ENCODE measurements around the gene TAS2R1. TPM values are rescaled to one million over a fixed set of nuclear protein-coding genes. Genes with fewer than 3 reads are reported as not detected.

The TAS2R1 gene, protein sequence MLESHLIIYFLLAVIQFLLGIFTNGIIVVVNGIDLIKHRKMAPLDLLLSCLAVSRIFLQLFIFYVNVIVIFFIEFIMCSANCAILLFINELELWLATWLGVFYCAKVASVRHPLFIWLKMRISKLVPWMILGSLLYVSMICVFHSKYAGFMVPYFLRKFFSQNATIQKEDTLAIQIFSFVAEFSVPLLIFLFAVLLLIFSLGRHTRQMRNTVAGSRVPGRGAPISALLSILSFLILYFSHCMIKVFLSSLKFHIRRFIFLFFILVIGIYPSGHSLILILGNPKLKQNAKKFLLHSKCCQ
- 0.32 and 0.43 TPM in 2 replicates for total RNA-seq

DNA sequence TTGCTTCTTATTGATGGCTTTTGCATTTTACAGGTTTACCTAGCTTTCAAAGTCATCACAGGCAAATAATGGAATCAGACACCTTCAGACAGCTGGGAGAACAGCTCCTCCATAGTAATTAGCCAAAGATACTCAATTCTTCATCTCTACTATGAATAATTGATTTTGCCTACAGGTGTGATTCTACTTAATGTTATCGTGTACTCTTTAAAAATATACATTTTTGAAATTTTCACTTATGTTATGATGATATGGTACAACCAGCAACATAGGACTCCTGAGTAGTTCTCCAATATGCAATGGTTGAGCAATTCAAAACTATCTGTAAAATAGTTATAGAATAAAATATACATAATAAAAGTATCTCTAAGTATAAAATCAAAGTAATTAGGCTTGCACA is at the start of gene TAS2R1:
Gene TAS2R1, minus strand, starts transcription at position 101 of the 400 bp plus-strand sequence. CDS start 319 bp downstream, outside the sequence.
- DNase-seq (ENCODE audit: low read depth), result no peak
- TF ChIP-seq, protein P1, sequence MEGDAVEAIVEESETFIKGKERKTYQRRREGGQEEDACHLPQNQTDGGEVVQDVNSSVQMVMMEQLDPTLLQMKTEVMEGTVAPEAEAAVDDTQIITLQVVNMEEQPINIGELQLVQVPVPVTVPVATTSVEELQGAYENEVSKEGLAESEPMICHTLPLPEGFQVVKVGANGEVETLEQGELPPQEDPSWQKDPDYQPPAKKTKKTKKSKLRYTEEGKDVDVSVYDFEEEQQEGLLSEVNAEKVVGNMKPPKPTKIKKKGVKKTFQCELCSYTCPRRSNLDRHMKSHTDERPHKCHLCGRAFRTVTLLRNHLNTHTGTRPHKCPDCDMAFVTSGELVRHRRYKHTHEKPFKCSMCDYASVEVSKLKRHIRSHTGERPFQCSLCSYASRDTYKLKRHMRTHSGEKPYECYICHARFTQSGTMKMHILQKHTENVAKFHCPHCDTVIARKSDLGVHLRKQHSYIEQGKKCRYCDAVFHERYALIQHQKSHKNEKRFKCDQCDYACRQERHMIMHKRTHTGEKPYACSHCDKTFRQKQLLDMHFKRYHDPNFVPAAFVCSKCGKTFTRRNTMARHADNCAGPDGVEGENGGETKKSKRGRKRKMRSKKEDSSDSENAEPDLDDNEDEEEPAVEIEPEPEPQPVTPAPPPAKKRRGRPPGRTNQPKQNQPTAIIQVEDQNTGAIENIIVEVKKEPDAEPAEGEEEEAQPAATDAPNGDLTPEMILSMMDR (IDR thresholded peaks at IDR 0.05; ENCODE audit: insufficient read depth, low read depth, low read length), result no peak
- no peak within 1 kb of the TSS for H3K4me3 ChIP-seq (ENCODE audit: low read depth, low read length)

DNA sequence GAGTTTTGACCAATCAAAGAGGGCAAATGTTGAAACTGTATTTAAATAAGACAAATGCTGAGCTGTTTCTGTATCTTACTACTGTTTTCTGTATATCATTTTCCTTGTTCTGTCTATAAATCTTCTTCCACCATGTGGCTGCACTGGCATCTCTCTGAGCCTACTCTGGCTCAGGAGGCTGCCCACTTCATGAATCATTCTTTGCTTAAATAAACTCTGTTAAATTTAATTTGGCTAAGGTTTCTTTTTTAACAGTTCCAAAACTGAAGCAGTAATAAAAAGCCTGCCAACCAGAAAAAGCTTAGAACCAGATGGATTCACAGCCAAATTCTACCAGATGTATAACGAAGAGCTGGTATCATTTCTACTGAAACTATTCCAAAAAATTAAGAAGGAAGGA is 40.2 kb upstream of the TAS2R1 start:
- DNase-seq (ENCODE audit: low read depth), result no peak
- TF ChIP-seq, protein P1 (IDR thresholded peaks at IDR 0.05; ENCODE audit: insufficient read depth, low read depth, low read length), result no peak
- no peak overlapping the region for H3K4me3 ChIP-seq (ENCODE audit: low read depth, low read length)

DNA sequence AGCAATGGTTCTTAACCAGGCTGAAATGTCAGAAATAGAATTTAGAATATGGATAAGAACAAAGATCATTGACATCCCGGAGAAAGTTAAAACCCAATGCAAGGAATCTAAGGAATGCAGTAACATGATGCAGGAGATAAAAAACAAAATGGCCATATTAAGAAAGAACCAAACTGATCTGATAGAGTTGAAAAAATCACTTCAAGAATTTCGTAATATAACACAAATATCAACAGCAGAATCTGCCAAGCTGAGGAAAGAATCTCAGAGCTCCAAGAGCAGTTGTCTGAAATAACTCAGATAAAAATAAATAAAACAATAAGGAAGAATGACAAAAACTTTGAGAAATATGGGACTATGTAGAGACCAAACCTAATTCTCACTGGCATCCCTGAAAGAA is 37.8 kb upstream of the TAS2R1 start:
- peak; percentile 36 for DNase-seq (ENCODE audit: low read depth)
- H3K4me3 ChIP-seq (ENCODE audit: low read depth, low read length), result no peak overlapping the region
- TF ChIP-seq, protein P1 (IDR thresholded peaks at IDR 0.05; ENCODE audit: insufficient read depth, low read depth, low read length), result no peak

DNA sequence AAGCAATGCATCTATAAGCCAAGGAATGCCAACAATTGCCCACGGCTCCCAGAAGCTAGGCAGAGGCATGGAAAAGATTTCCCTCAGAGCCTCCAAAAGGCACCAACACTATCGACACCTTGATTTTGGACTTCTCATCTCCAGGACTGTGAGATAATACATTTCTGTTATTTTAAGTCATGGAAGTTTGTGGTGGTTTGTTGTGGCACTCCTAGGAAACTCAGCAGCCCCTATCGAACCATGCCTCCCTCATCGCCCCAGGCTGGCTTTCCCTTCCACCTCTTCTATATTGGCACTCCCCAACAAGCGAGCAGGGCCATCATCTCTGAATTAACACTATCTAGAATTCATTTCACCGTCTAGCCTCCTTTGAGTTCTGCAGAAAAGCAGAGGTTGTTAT is 33.7 kb upstream of the TAS2R1 start:
- no peak overlapping the region for H3K4me3 ChIP-seq (ENCODE audit: low read depth, low read length)
- TF ChIP-seq, protein P1 (IDR thresholded peaks at IDR 0.05; ENCODE audit: insufficient read depth, low read depth, low read length), result no peak
- no peak for DNase-seq (ENCODE audit: low read depth)

DNA sequence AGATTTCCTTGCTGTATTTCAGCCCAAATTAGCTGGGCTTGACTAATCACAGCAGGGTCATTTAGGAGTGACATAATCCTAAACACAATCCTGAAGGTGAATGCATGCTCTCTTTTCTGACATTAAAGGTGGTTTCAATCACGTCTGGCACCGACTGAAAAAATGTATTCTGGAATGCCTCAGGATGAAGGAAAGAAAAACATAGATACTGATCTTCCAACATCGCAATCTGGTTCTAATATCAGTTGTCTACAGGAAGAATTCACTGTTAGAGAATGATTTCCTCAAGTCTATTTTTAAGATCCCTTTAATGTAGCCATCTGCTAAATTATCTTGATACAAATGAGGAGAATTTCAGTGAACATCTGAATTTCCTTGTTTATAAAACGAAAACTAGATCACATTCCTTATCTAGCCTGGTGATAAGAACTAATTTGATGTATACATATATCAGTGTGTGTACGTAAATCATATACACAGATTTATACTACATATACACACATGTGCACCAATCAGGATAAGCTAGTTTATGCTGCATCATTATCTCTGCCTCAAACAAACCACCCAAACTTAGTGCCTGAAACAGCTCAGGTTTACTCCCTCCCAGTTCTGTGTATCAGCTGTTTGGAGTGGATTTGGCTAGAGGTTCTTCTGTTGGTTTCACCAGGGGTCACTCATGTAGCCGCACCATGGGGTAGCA is 31.3 kb upstream of the TAS2R1 start:
- no peak overlapping the region for H3K4me3 ChIP-seq (ENCODE audit: low read depth, low read length)
- DNase-seq (ENCODE audit: low read depth), result peak; percentile 58
- TF ChIP-seq, protein P1 (IDR thresholded peaks at IDR 0.05; ENCODE audit: insufficient read depth, low read depth, low read length), result no peak

DNA sequence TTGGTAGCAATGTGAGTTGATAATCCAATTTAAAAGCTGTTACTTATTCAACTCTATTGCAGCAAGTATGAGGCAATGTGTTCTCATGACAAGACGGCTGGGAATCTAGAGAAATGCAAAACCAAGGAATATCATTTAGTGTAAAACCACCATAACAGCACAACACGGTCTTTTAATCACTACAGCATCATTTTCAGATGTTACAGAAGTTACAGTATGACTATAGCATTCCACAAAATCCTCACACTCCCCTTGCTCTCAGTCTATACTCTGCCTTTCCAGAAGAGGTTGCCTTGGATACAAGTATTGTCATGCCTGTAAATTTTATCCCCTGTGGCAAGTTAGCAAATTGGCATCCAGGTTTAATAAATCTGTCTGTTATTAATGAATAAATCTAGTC is 28.6 kb upstream of the TAS2R1 start:
- TF ChIP-seq, protein P1 (IDR thresholded peaks at IDR 0.05; ENCODE audit: insufficient read depth, low read depth, low read length), result no peak
- peak; percentile 36 for DNase-seq (ENCODE audit: low read depth)
- no peak overlapping the region for H3K4me3 ChIP-seq (ENCODE audit: low read depth, low read length)
